GM21529 (cell line): ENCODE results near the gene HLA-F.

Experiments used
- ATAC-seq: cut with Tn5 transposase; IDR thresholded peaks from one replicate; pipeline ENCODE4 v1.9.1; 2021; ENCODE audit not compliant: unreplicated experiment

Gene HLA-F

DNA sequence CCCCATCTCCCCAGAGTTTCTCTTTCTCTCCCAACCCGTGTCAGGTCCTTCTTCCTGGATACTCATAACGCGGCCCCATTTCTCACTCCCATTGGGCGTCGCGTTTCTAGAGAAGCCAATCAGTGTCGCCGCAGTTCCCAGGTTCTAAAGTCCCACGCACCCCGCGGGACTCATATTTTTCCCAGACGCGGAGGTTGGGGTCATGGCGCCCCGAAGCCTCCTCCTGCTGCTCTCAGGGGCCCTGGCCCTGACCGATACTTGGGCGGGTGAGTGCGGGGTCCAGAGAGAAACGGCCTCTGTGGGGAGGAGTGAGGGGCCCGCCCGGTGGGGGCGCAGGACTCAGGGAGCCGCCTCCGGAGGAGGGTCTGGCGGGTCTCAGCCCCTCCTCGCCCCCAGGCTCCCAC lies at the start of gene HLA-F:
Gene HLA-F (plus strand): TSS at position 173 of the 404 bp plus-strand sequence. CDS start 30 bp downstream, at position 203.
- peak; percentile 91 for ATAC-seq

DNA sequence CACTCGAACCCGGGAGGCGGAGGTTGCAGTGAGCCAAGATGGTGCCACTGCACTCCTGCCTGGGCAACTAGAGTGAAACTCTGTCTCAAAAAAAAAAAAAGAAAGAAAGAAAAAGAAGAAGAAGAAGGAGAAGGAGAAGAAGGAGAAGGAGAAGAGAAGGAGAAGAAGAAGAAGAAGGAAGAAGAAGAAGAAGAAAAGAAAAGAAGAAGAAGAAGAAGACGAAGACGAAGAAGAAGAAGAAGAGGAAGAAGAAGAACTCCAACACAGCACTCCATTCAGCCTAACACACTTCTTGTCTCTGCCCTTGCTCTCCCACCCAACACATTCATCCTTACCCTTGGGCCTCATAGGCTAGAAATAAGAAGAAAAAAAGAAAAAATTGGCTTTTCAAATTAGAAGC lies 49.2 kb upstream of the HLA-F start:
- no peak for ATAC-seq

DNA sequence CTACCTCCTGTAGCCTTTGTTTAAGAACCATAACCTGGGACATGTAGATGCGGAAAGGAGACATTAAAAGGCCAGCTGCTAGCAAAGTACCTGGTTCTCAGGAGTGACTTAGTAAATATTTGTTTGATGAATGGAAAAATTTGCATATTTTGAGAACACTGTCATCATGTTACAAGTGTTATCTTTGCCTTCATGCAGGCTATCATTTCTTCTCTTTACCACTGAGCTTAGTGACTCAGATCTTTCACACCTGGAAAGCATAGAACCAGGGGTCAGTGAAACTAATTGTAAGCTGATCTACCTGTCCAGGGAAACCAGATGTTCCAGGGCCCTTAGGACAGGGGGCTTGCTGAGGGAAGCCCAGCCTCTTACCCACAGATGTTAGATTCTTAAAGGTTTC lies 47.7 kb upstream of the HLA-F start:
- ATAC-seq, result no peak

GRCh38 chr6:29676981-29677601 lies 46.1 kb upstream of the HLA-F start:
- ATAC-seq, result no peak

DNA sequence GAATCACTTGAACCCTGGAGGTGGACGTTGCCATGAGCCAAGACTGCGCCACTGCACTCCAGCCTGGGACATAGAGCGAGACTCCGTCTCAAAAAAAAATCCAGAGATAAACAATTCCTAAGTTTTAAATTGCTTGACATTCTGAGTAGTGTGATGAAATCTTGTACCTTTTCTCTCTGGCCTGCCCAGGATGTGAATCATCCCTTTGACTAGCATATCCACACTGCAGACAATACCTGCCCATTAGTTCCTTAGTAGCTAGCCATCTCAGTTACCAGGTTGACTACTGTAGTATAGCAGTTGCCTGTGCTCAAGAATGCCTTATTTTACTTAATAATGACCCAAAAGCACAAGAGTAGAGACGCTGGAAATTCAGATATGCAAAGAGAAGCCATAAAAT lies 45.1 kb upstream of the HLA-F start:
- ATAC-seq, result no peak

DNA sequence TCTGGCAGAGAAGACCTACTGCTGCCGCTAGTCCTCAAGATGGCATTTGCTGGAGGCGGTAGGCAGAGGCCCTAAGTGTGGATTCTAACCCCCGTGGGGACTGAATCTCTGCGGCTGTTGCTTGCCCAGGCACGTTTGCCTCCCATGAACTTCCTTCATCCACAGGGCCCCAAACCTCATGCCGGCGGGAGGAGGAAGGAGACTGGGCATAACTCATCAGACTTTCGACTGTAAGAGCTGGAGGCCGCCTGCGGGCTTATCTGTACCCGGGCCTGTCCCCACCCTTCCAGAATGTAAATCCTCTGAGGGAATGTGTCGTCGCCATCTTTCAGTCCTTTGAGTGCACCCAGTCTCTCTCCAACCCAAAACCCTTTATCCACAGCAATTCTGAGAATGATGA lies 43.3 kb upstream of the HLA-F start:
- no peak for ATAC-seq

DNA sequence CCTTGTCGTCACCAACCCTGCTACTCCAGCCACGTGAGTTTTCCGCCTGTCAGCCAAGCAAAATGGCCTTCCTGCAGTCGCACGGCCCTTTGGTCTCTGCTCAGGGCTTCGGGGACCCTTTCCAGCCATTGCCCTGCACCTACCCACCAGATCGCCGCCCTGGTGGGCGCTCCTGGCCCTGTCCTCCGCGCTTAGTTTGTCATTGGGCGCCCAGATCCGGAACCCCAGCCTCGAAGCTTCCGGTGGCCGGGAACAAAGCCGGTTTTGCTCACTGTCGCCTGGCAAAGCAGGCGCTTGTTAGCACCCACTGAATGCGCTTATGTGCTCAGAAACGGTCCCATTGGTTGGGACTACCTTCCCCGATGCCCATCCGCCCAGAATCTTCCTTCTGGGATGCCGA lies 42.8 kb upstream of the HLA-F start:
- ATAC-seq, result no peak

DNA sequence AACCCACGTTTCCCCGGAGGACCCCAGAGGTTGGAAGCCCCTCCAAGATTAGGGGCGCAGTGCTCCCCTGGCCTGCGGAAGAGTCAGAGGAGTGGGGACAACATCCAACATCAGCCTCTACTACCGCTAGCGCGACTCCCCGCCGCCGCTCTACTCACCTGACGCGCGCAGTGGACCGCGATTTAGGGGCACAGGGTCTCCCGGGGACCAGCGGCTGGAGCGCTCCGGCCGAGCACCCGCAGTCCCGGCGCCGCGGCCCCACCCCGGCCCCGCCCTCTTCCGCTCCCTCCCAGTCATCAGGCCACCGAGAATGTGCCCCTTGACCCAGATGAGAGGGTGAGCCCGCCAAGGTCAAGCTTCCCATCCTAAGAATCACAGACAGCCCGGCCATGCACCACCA lies 42.3 kb upstream of the HLA-F start, which contains the start of gene ZFP57:
Gene ZFP57 (minus strand): TSS at position 249 of the 400 bp plus-strand sequence. CDS start 4,149 bp downstream, outside the sequence.
- ATAC-seq, result no peak

DNA sequence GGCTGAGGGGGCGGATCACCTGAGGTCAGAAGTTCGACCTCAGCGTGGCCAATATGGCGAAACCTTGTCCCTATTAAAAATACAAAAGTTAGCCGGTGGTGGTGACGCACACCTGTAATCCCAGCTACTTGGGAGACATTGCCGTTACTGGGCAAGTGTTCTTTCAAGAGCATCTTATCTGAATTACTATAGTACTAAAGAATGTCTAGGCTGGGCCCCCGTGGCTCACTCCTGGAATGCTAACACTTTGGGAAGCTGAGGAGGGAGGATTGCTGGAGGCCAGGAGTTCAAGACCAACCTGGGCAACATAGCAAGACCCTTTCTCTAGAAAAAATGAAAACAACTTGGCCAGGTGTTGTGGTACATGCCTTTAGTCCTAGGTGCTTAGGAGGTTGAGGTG lies 41.4 kb upstream of the HLA-F start:
- no peak for ATAC-seq

- ATAC-seq, result no peak
Observed at GRCh38 chr6:29685718-29686326, 37.4 kb upstream of the HLA-F start.

DNA sequence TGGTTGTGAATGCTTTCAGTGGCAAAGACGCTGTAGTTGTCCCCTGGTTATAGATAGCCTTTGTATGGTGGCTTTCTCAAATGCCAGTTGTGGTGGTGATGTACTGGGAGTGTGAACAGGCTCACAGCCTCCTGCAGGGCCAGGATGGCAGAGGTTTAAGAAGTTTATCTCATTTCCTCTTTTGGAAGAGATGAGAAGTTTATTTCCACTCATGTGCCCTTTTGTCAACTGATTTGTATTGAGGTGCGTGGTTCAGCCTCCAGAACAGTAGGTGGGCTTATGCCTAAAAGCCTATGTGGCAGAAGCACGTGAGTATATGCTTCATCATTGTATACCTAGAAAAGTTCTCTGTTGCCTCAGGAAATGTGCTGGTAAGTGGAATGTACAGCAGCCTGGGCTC lies 28.6 kb upstream of the HLA-F start:
- no peak for ATAC-seq

DNA sequence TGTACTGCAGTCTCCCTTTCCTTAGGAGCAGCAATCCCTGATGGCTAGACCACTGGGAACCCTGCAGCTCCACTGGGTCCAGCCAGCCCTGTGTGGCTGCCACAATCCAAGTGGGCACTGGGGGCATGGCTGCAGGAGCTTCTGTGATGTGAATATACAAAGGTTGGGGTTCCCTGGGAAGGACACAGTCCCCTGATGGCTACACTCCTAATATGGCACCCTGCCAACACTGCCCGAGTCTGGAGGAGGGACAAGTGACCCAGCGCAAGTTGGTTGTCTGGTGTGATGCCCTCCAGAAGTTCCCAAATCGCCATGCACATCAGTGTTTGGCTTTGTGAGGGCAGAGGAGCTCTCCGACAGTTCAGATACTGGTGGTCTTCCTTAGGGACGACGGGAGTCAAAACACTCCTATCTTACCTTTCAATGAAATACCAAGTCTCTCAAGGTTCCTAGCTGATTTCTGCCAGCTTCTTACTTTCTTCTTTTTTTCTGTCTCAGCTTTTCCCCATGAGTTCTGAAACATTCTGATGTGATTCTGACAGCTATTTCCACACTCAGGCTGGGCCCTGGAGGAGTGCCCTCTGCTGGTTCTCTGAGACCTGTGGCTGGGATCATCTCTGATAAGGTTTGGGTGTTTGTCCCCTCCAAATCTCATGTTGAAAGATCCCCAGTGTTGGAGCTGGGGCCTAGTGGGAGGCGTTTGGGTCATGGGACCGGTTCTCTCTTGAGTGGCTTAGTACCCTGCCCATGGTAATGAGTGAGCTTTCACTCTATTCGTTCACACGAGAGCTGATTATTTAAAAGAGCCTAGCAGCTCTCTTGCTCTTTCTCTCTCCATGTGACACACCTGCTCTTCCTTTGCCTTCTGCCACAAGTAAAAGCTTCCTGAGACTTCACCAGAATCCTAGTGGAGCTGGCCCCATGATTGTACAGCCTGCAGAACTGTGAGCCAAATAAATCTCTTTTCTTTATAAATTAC lies 26.8 kb upstream of the HLA-F start:
- ATAC-seq, result no peak

DNA sequence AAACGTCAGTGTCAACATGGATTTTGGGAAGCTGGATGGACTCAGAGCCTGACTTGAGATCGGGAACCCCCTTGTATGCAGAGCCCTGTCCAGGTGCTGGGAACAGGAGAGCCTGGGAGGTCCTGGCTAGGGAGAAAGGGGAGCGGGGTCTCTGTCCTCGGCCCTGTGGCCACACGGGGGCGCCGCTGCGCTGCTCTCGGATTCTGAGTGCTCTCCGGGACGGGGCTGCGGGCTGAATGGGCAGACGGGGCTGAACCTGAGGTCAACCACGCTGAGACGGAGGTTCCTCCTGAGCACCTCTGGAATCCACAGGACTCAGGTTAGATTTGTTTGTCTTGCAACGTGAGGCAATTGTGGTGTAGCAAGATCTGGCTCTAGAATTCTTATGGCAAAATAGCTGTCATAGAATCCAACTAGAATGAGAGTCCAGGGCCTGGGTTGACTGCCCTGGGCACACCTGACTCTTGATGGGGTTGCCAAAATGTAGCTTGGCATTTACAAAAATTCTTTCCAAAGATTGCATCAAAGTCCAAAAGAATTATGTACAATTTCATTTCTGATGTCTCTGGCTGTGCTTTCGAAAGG lies 20.6 kb upstream of the HLA-F start:
- peak; percentile 69 for ATAC-seq

DNA sequence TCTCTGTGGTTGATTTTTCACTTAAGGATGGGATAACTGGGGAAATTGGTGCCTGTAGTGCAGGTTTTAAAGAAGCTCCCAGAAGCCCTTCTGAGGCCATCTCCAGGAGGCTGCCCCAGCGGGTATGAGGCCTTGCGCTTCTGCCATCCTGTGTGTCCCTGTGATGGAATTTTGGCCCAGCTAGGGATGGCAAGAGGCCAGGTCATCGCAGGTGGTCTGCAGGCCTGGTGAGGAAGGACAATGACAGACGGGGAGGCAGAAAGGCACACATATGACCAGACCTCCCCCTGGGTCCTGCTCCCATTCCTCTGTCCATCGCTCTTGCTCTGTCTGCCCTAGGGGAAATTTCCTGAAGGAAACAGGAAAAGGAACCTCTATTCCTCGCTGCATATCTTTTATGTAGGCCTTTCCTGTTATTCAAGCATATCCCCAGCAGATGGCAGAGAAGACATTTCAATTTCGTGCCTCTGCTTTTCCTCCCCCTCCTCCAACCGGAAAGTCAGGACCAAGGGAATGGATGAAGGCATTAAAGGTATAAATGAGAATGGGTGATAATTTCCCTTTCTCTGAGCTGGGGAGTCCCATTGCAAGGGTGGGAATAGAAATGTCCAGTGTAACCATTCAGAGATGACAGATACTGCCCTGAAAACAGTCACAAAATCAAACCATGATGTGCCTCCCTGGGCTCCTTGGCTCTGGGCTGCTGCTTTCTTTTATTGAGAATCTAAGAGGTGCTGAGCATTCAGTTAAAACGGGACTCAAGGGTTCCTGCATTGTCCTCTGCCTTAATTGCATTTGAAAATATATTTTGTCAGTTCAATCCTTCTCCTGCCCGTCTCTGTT lies 17.6 kb upstream of the HLA-F start:
- no peak for ATAC-seq

GRCh38 chr6:29708432-29709179 lies 14.6 kb upstream of the HLA-F start:
- no peak for ATAC-seq

DNA sequence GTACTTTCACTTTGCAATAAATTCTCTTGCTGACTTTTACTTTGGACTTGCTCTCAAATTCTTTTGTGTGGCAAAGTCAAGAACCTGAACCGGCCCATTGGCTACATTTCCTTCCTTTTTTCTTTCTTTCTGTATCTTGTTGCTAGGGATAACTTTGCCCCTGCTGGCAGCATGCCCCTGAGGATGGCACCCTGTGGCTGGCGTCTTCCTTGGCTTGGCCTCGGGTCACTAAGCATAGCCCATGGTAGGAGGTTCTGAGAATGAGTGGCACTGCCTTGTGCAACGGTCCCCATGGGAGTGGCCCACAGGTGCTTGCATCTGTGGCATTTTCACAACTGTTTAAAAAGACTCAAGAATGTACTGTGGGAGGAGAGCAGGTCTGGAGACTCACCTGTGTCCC lies 14.0 kb upstream of the HLA-F start:
- ATAC-seq, result no peak

- no peak for ATAC-seq
Observed at GRCh38 chr6:29710281-29710941, 12.8 kb upstream of the HLA-F start.

DNA sequence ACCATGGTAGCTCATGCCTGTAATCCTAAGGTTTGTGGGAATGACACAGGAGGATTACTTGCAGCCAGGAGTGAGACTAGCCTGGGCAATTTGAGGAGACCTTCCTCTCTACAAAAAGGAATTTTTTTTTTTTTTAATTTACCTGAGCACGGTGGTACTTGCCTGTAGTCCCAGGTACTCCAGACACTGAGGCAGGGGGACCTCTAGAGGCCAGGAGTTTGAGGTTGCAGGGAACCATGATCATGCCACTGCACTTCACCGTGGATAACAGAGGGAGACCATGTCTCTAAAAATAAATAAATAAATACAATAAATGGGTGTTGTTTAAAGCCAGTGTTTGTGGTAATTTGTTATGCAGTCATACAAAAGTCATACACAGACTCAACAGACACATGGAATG lies 2.4 kb upstream of the HLA-F start:
- no peak for ATAC-seq
